ENCODE data around the gene PIP5K1B. TPM values are rescaled to one million over a fixed set of nuclear protein-coding genes. Genes with fewer than 3 reads are reported as not detected.

PIP5K1B gene
- total and polyA plus RNA-seq, 2 donors (not counting 3 experiments of a cell fraction or from before 2014, with no cell fraction given): 0.27 TPM; not detected in 1

DNA sequence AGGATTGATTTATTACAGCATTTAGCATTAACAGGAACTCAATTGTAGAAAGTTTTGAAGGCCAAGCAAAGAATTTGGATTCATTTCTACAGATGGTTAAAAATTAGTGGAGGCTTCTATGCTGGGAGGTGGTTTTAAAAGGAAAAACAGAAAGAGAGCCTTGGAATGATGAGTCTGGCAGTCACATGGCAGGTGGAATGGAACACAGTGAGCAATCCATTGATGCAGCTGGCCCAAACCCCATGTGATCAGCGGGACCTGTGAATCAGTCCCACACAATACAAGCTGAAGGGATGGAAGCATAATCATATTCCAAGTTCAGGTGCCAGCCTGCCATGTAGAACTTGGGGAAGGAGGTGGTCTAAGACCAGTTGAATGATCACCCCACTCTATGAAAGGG lies 147.9 kb downstream of the PIP5K1B start:
- no TSS peak for BruUV-seq (replicated peaks)
- Histone ChIP-seq H3K9me3 (replicated peaks; ENCODE audit: control insufficient read depth, insufficient read depth, low read length) (no peaks in the 10 kb centered on the region), H3K79me2 (ENCODE audit: control insufficient read depth, insufficient read depth, low read length) (no peaks in the 10 kb centered on the region), H3K27me3 (ENCODE audit: control insufficient read depth in 2 of 2, insufficient read depth in 2 of 2, low read length in 2 of 2) (peaks cover 0 to 3% of the 10 kb centered on the region in 2 experiments), H3K4me2 (ENCODE audit: insufficient read depth, low read length) (no peak overlapping the region), H2AFZ (ENCODE audit: low read depth, low read length) (no peak overlapping the region), H3K4me1 (ENCODE audit: control insufficient read depth, extremely low read depth, insufficient read depth, low read length) (no peaks in the 10 kb centered on the region), H3K9ac (replicated peaks; ENCODE audit: extremely low read depth, insufficient read depth, low read length) (no peak overlapping the region), H3K4me3 (replicated peaks in 1 of 3; ENCODE audit: insufficient read depth in 1 of 3, low read depth in 1 of 3, low read length in 3 of 3) (no peak overlapping the region), H3K36me3 (ENCODE audit: control insufficient read depth in 2 of 2, extremely low read depth in 1 of 2, insufficient read depth in 2 of 2, low read length in 2 of 2) (no peaks in the 10 kb centered on the region), H3K27ac (ENCODE audit: insufficient read depth, low read depth, low read length) (no peak overlapping the region), H3K9me1 (replicated peaks; ENCODE audit: control insufficient read depth, extremely low read depth, insufficient read depth, low read length) (no peaks in the 10 kb centered on the region), H4K20me1 (replicated peaks; ENCODE audit: control insufficient read depth, extremely low read depth, insufficient read depth, low read length) (no peaks in the 10 kb centered on the region)
- no peak for DNase-seq (ENCODE audit: low read depth, low spot score)
- dilution Hi-C loops (cut with MboI; ENCODE audit: extremely low pct_ligation_motif_present, low sequenced_read_pairs): no loop called here
- CTCF ChIA-PET: no interaction called here
- intact Hi-C loops (cut with micrococcal nuclease): no loop called here
- no peak for FAIRE-seq
- POLR2A ChIA-PET: no interaction called here
- TF ChIP-seq FOS (IDR thresholded peaks at IDR 0.05; ENCODE audit: borderline replicate concordance, insufficient read depth, low read length) (no peak), MYC (IDR thresholded peaks at IDR 0.05; ENCODE audit: low read depth, low read length) (no peak), POLR2AphosphoS5 (IDR thresholded peaks at IDR 0.05; ENCODE audit: insufficient read depth, low read depth, low read length) (no peak), GATA2 (IDR thresholded peaks at IDR 0.05; ENCODE audit: insufficient read depth, insufficient read length, low read depth, low read length) (no peak), JUN (IDR thresholded peaks at IDR 0.05; ENCODE audit: borderline replicate concordance, insufficient read depth, insufficient read length, low read depth) (no peak), POLR2A (IDR thresholded peaks at IDR 0.05; ENCODE audit: low read depth, low read length) (no peak), EZH2 (IDR thresholded peaks at IDR 0.05; ENCODE audit: borderline replicate concordance, low read depth, low read length, severe bottlenecking) (no peak)
- TF ChIP-seq, protein P1, sequence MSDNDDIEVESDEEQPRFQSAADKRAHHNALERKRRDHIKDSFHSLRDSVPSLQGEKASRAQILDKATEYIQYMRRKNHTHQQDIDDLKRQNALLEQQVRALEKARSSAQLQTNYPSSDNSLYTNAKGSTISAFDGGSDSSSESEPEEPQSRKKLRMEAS (IDR thresholded peaks at IDR 0.05; ENCODE audit: insufficient read depth, insufficient read length): no peak
- TF ChIP-seq, protein P2, sequence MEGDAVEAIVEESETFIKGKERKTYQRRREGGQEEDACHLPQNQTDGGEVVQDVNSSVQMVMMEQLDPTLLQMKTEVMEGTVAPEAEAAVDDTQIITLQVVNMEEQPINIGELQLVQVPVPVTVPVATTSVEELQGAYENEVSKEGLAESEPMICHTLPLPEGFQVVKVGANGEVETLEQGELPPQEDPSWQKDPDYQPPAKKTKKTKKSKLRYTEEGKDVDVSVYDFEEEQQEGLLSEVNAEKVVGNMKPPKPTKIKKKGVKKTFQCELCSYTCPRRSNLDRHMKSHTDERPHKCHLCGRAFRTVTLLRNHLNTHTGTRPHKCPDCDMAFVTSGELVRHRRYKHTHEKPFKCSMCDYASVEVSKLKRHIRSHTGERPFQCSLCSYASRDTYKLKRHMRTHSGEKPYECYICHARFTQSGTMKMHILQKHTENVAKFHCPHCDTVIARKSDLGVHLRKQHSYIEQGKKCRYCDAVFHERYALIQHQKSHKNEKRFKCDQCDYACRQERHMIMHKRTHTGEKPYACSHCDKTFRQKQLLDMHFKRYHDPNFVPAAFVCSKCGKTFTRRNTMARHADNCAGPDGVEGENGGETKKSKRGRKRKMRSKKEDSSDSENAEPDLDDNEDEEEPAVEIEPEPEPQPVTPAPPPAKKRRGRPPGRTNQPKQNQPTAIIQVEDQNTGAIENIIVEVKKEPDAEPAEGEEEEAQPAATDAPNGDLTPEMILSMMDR (IDR thresholded peaks at IDR 0.05; ENCODE audit: extremely low read depth in 1 of 2, insufficient read depth in 1 of 2, low read depth in 1 of 2, low read length in 2 of 2): no peak
